ENCODE results near the gene CYP27B1.
"Not testable (repeated sequence)": the region's sequence is repeated elsewhere in the genome, so short reads cannot be mapped to it uniquely, and the experiment has no call there.

CYP27B1 gene

GRCh38 chr12:57775044-57775443, 8.2 kb upstream of the CYP27B1 start:
- no peak for DNase-seq (ENCODE audit: low read depth)
- TF ChIP-seq POLR2A (IDR thresholded peaks at IDR 0.05; ENCODE audit: extremely low read depth, insufficient read length) (no peak), CTCF (IDR thresholded peaks at IDR 0.05; ENCODE audit: low read depth, low read length) (no peak), MAX (IDR thresholded peaks at IDR 0.05; ENCODE audit: low read depth, low read length) (no peak), MYC (IDR thresholded peaks at IDR 0.05; ENCODE audit: low read depth, low read length) (no peak)
- no peak overlapping the region for H3K4me3 ChIP-seq (ENCODE audit: low read depth, low read length)

GRCh38 chr12:57774634-57775033, 7.8 kb upstream of the CYP27B1 start:
- not testable (repeated sequence) for H3K4me3 ChIP-seq (ENCODE audit: low read depth, low read length); DNase-seq (ENCODE audit: low read depth)

- DNase-seq (ENCODE audit: low read depth), result peak; percentile 84
- peak within 1 kb of the TSS; percentile 87 for H3K4me3 ChIP-seq (ENCODE audit: low read depth, low read length)
- TF ChIP-seq POLR2A (IDR thresholded peaks at IDR 0.05; ENCODE audit: extremely low read depth, insufficient read length), result no peak
- no peak for TF ChIP-seq CTCF (IDR thresholded peaks at IDR 0.05; ENCODE audit: low read depth, low read length)
- peak; percentile 44; the same call in 1 of the 2 replicates for TF ChIP-seq MYC (IDR thresholded peaks at IDR 0.05; ENCODE audit: low read depth, low read length)
- peak; percentile 25; the same call in 1 of the 2 replicates for TF ChIP-seq MAX (IDR thresholded peaks at IDR 0.05; ENCODE audit: low read depth, low read length)
Measured at GRCh38 chr12:57772429-57773322, 5.8 kb upstream of the CYP27B1 start, which contains the start of gene EEF1AKMT3. TSS of gene EEF1AKMT3 (plus strand) at chr12:57772614. CDS start at chr12:57772725, 111 bp downstream.

GRCh38 chr12:57771873-57772428, 5.1 kb upstream of the CYP27B1 start, which contains the start of gene METTL1:
TSS of gene METTL1 (minus strand) at chr12:57772105. CDS start at chr12:57772083, 22 bp downstream.
- TF ChIP-seq CTCF (IDR thresholded peaks at IDR 0.05; ENCODE audit: low read depth, low read length), result no peak
- peak; percentile 100 for TF ChIP-seq MYC (IDR thresholded peaks at IDR 0.05; ENCODE audit: low read depth, low read length)
- peak; percentile 85 for TF ChIP-seq POLR2A (IDR thresholded peaks at IDR 0.05; ENCODE audit: extremely low read depth, insufficient read length)
- TF ChIP-seq MAX (IDR thresholded peaks at IDR 0.05; ENCODE audit: low read depth, low read length), result peak; percentile 99
- DNase-seq (ENCODE audit: low read depth), result peak; percentile 99
- peak within 1 kb of the TSS; percentile 87 for H3K4me3 ChIP-seq (ENCODE audit: low read depth, low read length)

GRCh38 chr12:57771236-57771872, 4.5 kb upstream of the CYP27B1 start:
- H3K4me3 ChIP-seq (ENCODE audit: low read depth, low read length), result peak overlapping the region; percentile 87
- peak; percentile 98 for DNase-seq (ENCODE audit: low read depth)
- TF ChIP-seq POLR2A (IDR thresholded peaks at IDR 0.05; ENCODE audit: extremely low read depth, insufficient read length) (no peak), MYC (IDR thresholded peaks at IDR 0.05; ENCODE audit: low read depth, low read length) (no peak), CTCF (IDR thresholded peaks at IDR 0.05; ENCODE audit: low read depth, low read length) (no peak), MAX (IDR thresholded peaks at IDR 0.05; ENCODE audit: low read depth, low read length) (no peak; the same call in 1 of the 2 replicates)

- peak overlapping the region; percentile 87 for H3K4me3 ChIP-seq (ENCODE audit: low read depth, low read length)
- TF ChIP-seq CTCF (IDR thresholded peaks at IDR 0.05; ENCODE audit: low read depth, low read length) (no peak), MAX (IDR thresholded peaks at IDR 0.05; ENCODE audit: low read depth, low read length) (no peak), MYC (IDR thresholded peaks at IDR 0.05; ENCODE audit: low read depth, low read length) (no peak), POLR2A (IDR thresholded peaks at IDR 0.05; ENCODE audit: extremely low read depth, insufficient read length) (no peak)
Measured at GRCh38 chr12:57770734-57771133, 3.9 kb upstream of the CYP27B1 start.

More at GRCh38 chr12:57770734-57771133, 3.9 kb upstream of the CYP27B1 start:
- no peak for DNase-seq (ENCODE audit: low read depth)
